Measurements from ENCODE around the gene ATOH8.

DNA sequence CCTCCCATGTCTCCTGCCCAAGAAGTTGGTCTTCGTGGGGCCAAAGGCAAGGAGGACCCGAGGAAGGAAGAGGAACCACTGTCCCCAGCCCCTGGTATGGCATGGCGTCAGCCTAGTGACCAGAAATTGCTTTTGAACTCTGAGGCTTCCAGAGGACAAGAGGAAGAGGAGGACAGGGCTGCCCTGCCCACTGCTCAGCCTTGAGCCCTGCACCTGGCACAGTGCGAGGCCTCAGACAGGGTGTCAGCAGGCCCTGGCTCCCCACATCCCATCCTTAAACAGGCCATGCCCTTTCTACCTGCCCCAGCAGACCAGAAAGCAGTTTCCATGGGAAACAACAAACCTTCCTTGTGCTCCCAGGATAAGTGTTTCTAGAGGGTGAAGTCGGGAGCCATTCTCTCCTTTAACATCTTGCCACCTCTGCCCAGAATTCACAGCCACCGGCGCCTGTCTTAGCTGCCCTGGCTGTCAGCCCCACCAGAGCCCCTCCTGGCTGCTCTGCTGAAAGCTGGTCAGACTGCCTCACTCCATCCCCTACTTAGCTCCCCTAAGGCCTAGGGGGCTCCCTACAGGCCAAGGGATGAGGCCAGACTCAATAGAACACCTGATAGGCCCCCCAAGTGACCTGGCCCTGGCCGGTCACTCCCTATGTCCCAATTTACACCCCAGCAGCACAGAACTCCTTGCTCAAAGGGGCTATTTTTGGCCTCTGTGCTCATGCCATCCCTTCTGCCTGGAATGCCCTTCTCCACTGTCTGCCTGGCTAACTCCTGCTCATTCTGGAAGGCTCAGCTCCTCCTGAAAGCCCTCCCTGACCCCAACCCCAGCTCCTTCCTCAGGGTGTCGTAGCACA, 20.6 kb downstream of the ATOH8 start:
- TF ChIP-seq EZH2 (IDR thresholded peaks at IDR 0.05; ENCODE audit: insufficient read depth, poor library complexity, severe bottlenecking) = no peak
- no peak for TF ChIP-seq EZH2phosphoT487 (IDR thresholded peaks at IDR 0.05; ENCODE audit: insufficient read depth, low read depth)

All from GM23248 (cell line).